HepG2 (cell line): ENCODE measurements around the gene LRRN4. TPM values are rescaled to one million over a fixed set of nuclear protein-coding genes. Genes with fewer than 3 reads are reported as not detected.

Source experiments
- ATF1 ChIP-seq: IDR thresholded peaks from 2 replicates; pipeline ENCODE4 v1.6.1; 2016; ENCODE audit warnings: mild to moderate bottlenecking, control low read depth
- FOXJ3 ChIP-seq: sonication (generic); formaldehyde crosslinking; IDR thresholded peaks from 2 replicates; pipeline ENCODE4 v1.4.0; 2020; ENCODE audit warnings: missing genetic modification reagents, mild to moderate bottlenecking, borderline replicate concordance
- HOXA5 ChIP-seq: sonication (generic); formaldehyde crosslinking; IDR thresholded peaks from 2 replicates; pipeline ENCODE4 v1.4.0; 2020; ENCODE audit warnings: missing genetic modification reagents
- MAZ ChIP-seq, 2 experiments: sonication (generic) in 1 of 2; formaldehyde crosslinking in 1 of 2; IDR thresholded peaks; 2 replicates each; pipeline versions ENCODE4 v1.5.0 to v1.6.1; 2012 to 2020; ENCODE audit warnings: low read depth in 2 of 2, mild to moderate bottlenecking in 2 of 2, borderline replicate concordance in 1 of 2, improper control_type of control experiment in 1 of 2, low read length in 1 of 2, missing genetic modification reagents in 1 of 2, moderate library complexity in 1 of 2
- MIXL1 ChIP-seq: IDR thresholded peaks from 2 replicates; pipeline ENCODE4 v1.6.1; 2016
- MTA1 ChIP-seq: sonication (generic); formaldehyde crosslinking; IDR thresholded peaks from 2 replicates; pipeline ENCODE4 v1.4.0; 2020; ENCODE audit warnings: missing genetic modification reagents, mild to moderate bottlenecking, borderline replicate concordance
- SAP130 ChIP-seq: IDR thresholded peaks from 2 replicates; pipeline ENCODE4 v1.6.1; 2016; ENCODE audit warnings: low read depth
- SMARCE1 ChIP-seq: fragments of 450-650 bp; IDR thresholded peaks from 2 replicates; pipeline ENCODE4 v1.6.1; 2017; ENCODE audit warnings: borderline replicate concordance
- ZNF230 ChIP-seq: sonication (generic); formaldehyde crosslinking; IDR thresholded peaks from 2 replicates; pipeline ENCODE4 v1.4.0; 2020; ENCODE audit warnings: mild to moderate bottlenecking, missing genetic modification reagents
- ZNF234 ChIP-seq: sonication (generic); formaldehyde crosslinking; conservative IDR thresholded peaks from 2 replicates; pipeline ENCODE4 v1.5.1; 2020; ENCODE audit warnings: mild to moderate bottlenecking, missing genetic modification reagents
- ZNF263 ChIP-seq: sonication (generic); formaldehyde crosslinking; IDR thresholded peaks from 2 replicates; pipeline ENCODE4 v1.4.0; 2020; ENCODE audit warnings: missing genetic modification reagents
- ZNF510 ChIP-seq: sonication (generic); formaldehyde crosslinking; IDR thresholded peaks from 2 replicates; pipeline ENCODE4 v1.4.0; 2020; ENCODE audit warnings: low read depth, mild to moderate bottlenecking, missing genetic modification reagents
- ZNF660 ChIP-seq: sonication (generic); formaldehyde crosslinking; IDR thresholded peaks from 2 replicates; pipeline ENCODE4 v1.5.1; 2020; ENCODE audit warnings: mild to moderate bottlenecking, low read depth, missing genetic modification reagents, borderline replicate concordance
- polyA plus RNA-seq, 8 experiments: library from polyadenylated mRNA; depleted of rRNA in 3 of 8; stranded (reverse) in 7 of 8; unstranded in 1 of 8; fragments of >200 nt; fragmentation: Illumina TruSeq in 4 of 8; extraction: Trizol in 4 of 8; gene quantifications; 2 replicates each; pipeline versions ENCODE4 v1.2.1 to v1.2.3, GENCODE V29; 2011 to 2016; ENCODE audit warnings: low read depth in 4 of 8, missing spikeins in 1 of 8, mixed read lengths in 1 of 8; ENCODE audit not compliant: insufficient read depth in 1 of 8
- total RNA-seq, 5 experiments: library from RNA; depleted of rRNA; stranded (reverse); fragments of >200 nt; fragmentation: Illumina TruSeq; extraction: Trizol; gene quantifications; 2 replicates each; pipeline ENCODE4 v1.2.3, GENCODE V29; 2016; ENCODE audit warnings: low read depth in 1 of 5
- TF ChIP-seq, protein P1 (sequence below): sonication (generic); formaldehyde crosslinking; IDR thresholded peaks from 2 replicates; pipeline ENCODE4 v1.8.1; 2023; ENCODE audit warnings: mild to moderate bottlenecking, moderate library complexity, missing genetic modification reagents
- TF ChIP-seq, protein P2 (sequence below): sonication (generic); formaldehyde crosslinking; IDR thresholded peaks from 2 replicates; pipeline ENCODE4 v1.8.1; 2022; ENCODE audit warnings: low read depth, mild to moderate bottlenecking, missing genetic modification reagents
- TF ChIP-seq, protein P3 (sequence below): sonication (generic); formaldehyde crosslinking; IDR thresholded peaks from 2 replicates; pipeline ENCODE4 v1.5.1; 2020; ENCODE audit warnings: missing genetic modification reagents, mild to moderate bottlenecking, borderline replicate concordance
- TF ChIP-seq, protein P4 (sequence below): sonication (generic); formaldehyde crosslinking; IDR thresholded peaks from 2 replicates; pipeline ENCODE4 v1.5.0; 2020; ENCODE audit warnings: missing genetic modification reagents, mild to moderate bottlenecking, borderline replicate concordance
- TF ChIP-seq, protein P5 (sequence below): sonication (generic); formaldehyde crosslinking; IDR thresholded peaks from 2 replicates; pipeline ENCODE4 v1.9.0; 2021; ENCODE audit warnings: missing genetic modification reagents, borderline replicate concordance
- TF ChIP-seq, protein P6 (sequence below): sonication (generic); formaldehyde crosslinking; IDR thresholded peaks from 2 replicates; pipeline ENCODE4 v1.8.0; 2022; ENCODE audit warnings: mild to moderate bottlenecking, missing genetic modification reagents

The LRRN4 gene
- total and polyA plus RNA-seq, 2 of the 13 experiments (the other 11 are each of a cell fraction or from before 2014, with no cell fraction given), result 0.15 to 0.20 TPM

DNA sequence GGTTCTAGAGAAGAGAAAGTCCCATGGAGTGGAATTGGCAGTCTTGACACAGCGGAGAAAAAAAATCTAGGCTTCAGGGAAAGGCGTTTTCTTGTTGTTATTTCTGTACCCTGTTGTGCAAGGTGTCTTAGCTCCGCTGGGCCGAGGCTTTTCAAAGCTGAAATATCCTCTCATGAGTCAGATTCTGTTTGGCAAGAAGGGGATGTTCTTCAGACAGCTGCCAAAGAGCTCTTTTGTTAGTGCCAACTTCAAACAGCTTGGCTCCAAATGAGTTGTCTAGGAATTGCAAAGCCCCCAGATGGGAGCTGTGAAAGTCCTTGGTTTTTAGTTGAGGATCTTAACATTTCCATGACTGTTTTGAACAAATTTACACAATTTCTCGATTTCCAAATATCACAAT lies 45.6 kb downstream of the LRRN4 start (continued):
- TF ChIP-seq SAP130 (CRISPR knock-in tag) (no peak), MIXL1 (no peak), ZNF230 (CRISPR knock-in tag) (no peak), FOXJ3 (CRISPR knock-in tag) (no peak), ZNF263 (CRISPR knock-in tag) (no peak), ZNF234 (CRISPR knock-in tag) (no peak), ZNF660 (CRISPR knock-in tag) (no peak), MAZ (IDR thresholded peaks at IDR 0.05; ENCODE audit: borderline replicate concordance, low read depth, low read length) (0 out of 2 replicates have a peak, but pooled peaks have one; percentile 30), MAZ (CRISPR knock-in tag; IDR thresholded peaks at IDR 0.05; ENCODE audit: low read depth) (no peak), MTA1 (no peak), HOXA5 (no peak), SMARCE1 (no peak), ATF1 (CRISPR knock-in tag) (peak; percentile 13; the same call in 1 of the 2 replicates), ZNF510 (CRISPR knock-in tag) (no peak)
- TF ChIP-seq, protein P1, sequence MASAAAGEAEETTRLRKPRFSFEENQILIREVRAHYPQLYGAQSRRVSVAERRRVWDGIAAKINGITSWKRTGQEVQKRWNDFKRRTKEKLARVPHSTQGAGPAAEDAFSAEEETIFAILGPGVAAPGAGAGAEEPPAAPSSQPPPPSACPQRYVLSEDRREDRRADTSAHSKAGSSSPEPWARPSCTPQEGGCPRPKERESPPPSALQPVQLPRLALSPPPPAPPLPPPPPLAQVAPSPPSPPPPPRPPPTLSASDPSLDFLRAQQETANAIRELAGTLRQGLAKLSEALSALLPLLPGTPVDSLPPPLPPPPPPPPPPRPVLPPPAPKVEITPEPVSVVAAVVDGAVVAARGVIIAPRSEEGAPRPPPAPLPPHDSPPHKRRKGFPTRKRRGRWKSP (CRISPR knock-in tag), result no peak
- TF ChIP-seq, protein P2, sequence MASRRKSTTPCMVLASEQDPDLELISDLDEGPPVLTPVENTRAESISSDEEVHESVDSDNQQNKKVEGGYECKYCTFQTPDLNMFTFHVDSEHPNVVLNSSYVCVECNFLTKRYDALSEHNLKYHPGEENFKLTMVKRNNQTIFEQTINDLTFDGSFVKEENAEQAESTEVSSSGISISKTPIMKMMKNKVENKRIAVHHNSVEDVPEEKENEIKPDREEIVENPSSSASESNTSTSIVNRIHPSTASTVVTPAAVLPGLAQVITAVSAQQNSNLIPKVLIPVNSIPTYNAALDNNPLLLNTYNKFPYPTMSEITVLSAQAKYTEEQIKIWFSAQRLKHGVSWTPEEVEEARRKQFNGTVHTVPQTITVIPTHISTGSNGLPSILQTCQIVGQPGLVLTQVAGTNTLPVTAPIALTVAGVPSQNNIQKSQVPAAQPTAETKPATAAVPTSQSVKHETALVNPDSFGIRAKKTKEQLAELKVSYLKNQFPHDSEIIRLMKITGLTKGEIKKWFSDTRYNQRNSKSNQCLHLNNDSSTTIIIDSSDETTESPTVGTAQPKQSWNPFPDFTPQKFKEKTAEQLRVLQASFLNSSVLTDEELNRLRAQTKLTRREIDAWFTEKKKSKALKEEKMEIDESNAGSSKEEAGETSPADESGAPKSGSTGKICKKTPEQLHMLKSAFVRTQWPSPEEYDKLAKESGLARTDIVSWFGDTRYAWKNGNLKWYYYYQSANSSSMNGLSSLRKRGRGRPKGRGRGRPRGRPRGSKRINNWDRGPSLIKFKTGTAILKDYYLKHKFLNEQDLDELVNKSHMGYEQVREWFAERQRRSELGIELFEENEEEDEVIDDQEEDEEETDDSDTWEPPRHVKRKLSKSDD, result no peak
- TF ChIP-seq, protein P3, sequence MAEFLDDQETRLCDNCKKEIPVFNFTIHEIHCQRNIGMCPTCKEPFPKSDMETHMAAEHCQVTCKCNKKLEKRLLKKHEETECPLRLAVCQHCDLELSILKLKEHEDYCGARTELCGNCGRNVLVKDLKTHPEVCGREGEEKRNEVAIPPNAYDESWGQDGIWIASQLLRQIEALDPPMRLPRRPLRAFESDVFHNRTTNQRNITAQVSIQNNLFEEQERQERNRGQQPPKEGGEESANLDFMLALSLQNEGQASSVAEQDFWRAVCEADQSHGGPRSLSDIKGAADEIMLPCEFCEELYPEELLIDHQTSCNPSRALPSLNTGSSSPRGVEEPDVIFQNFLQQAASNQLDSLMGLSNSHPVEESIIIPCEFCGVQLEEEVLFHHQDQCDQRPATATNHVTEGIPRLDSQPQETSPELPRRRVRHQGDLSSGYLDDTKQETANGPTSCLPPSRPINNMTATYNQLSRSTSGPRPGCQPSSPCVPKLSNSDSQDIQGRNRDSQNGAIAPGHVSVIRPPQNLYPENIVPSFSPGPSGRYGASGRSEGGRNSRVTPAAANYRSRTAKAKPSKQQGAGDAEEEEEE, result no peak
- TF ChIP-seq, protein P4, sequence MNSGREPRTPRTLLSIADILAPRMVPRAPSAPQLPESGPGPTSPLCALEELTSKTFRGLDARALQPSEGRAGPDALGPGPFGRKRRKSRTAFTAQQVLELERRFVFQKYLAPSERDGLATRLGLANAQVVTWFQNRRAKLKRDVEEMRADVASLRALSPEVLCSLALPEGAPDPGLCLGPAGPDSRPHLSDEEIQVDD (CRISPR knock-in tag), result no peak
- TF ChIP-seq, protein P5, sequence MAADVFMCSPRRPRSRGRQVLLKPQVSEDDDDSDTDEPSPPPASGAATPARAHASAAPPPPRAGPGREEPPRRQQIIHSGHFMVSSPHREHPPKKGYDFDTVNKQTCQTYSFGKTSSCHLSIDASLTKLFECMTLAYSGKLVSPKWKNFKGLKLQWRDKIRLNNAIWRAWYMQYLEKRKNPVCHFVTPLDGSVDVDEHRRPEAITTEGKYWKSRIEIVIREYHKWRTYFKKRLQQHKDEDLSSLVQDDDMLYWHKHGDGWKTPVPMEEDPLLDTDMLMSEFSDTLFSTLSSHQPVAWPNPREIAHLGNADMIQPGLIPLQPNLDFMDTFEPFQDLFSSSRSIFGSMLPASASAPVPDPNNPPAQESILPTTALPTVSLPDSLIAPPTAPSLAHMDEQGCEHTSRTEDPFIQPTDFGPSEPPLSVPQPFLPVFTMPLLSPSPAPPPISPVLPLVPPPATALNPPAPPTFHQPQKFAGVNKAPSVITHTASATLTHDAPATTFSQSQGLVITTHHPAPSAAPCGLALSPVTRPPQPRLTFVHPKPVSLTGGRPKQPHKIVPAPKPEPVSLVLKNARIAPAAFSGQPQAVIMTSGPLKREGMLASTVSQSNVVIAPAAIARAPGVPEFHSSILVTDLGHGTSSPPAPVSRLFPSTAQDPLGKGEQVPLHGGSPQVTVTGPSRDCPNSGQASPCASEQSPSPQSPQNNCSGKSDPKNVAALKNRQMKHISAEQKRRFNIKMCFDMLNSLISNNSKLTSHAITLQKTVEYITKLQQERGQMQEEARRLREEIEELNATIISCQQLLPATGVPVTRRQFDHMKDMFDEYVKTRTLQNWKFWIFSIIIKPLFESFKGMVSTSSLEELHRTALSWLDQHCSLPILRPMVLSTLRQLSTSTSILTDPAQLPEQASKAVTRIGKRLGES (CRISPR knock-in tag), result no peak
- TF ChIP-seq, protein P6, sequence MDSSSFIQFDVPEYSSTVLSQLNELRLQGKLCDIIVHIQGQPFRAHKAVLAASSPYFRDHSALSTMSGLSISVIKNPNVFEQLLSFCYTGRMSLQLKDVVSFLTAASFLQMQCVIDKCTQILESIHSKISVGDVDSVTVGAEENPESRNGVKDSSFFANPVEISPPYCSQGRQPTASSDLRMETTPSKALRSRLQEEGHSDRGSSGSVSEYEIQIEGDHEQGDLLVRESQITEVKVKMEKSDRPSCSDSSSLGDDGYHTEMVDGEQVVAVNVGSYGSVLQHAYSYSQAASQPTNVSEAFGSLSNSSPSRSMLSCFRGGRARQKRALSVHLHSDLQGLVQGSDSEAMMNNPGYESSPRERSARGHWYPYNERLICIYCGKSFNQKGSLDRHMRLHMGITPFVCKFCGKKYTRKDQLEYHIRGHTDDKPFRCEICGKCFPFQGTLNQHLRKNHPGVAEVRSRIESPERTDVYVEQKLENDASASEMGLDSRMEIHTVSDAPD (CRISPR knock-in tag), result no peak
